Measurements from ENCODE around the gene ADAM19. TPM values are rescaled to one million over a fixed set of nuclear protein-coding genes. Genes with fewer than 3 reads are reported as not detected.

ADAM19 gene
- total and polyA plus RNA-seq, 7 experiments from 2014 or later, result 0.10 to 410 (median 0.86) TPM

DNA sequence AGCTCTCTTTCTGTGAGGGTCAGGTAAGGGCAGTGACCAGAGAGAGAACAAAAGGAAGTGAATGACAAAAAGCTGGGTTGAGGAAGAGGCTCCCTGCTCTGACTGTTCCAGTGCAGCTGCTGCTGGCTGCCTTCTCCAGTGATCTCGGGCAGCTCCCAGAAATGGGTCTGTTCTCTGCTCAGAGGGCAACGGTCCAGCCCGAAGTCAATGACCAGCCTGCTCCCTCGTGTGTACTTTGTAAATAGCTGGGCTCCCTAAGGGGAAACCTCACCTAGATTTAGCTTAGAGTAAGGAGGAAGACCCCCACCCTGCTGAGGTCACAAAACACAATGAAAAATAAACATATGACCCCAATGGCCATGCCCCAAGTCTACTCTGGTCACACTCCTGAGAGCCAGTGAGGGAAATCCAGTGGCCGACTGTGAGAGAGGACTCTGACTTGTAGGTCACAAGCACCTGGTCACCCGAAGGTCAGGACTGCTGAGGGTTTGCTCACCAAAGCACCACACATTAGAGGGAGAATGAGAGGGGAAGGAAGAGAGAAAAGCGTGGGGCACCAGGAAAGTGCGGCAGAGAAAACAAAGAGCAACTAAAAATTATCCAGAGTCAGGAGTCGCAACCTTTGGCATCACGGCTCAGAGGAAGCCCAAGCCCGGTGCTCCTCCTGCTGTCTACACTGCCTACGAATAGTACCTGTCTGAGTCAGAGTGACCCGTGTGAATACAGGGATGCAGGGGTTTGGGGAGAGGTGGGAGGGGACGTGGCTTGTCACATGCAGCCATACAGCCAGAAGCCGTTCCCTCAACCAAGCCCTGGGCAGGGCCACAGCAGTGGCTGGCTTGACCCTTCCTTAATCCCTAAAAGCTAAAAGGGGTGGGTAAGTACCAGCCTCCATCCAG, 95.7 kb downstream of the ADAM19 start:
- Mint-ChIP-seq H3K4me3 (peak overlapping the region in 1 of 10 donors; percentile 60), H3K36me3 (peaks cover 0 to 78% (median 0%) of the 10 kb centered on the region in 5 donors), H3K4me1 (peaks cover 0 to 85% (median 0%) of the 10 kb centered on the region in 7 donors), H3K9me3 (peaks cover 0 to 3% (median 0%) of the 10 kb centered on the region in 11 donors), H3K27ac (peak overlapping the region in 2 of 9 donors; percentile 36 to 79), H3K27me3 (no peaks in the 10 kb centered on the region)
- ChIA-PET CTCF (interaction anchor here (1.4 kb wide), 1 partner anchor 10 kb away, joined by 3 read pairs; no protein-coding TSS in a partner anchor), POLR2A (no interaction called here)
- H3K4me3 ChIP-seq (ENCODE audit: low read length), result no peak overlapping the region
- H3K9me3 ChIP-seq (ENCODE audit: control insufficient read depth in 2 of 3, low read length in 3 of 3), result no peaks in the 10 kb centered on the region
- no peak overlapping the region for H3K27ac ChIP-seq (ENCODE audit: low read depth, low read length)
- H3K27me3 ChIP-seq (ENCODE audit: control insufficient read depth in 2 of 2, insufficient read depth in 2 of 2, low read length in 2 of 2), result no peaks in the 10 kb centered on the region
- DNase-seq, result no peak
- no peak for ATAC-seq
- H3K36me3 ChIP-seq (ENCODE audit: control insufficient read depth in 2 of 3, insufficient read depth in 3 of 3, low read length in 3 of 3), result no peaks in the 10 kb centered on the region
- intact Hi-C loops (cut with micrococcal nuclease), result loop anchor here (5.0 to 10.0 kb wide), 4 partner anchors 48 to 335 kb away; partner anchors contain the start of genes LSM11 (in 1 of the 2) and MED7 (in 1 of the 2)
- no peaks in the 10 kb centered on the region for H3K4me1 ChIP-seq (ENCODE audit: control insufficient read depth in 2 of 2, insufficient read depth in 2 of 2, low read length in 2 of 2)

DNA sequence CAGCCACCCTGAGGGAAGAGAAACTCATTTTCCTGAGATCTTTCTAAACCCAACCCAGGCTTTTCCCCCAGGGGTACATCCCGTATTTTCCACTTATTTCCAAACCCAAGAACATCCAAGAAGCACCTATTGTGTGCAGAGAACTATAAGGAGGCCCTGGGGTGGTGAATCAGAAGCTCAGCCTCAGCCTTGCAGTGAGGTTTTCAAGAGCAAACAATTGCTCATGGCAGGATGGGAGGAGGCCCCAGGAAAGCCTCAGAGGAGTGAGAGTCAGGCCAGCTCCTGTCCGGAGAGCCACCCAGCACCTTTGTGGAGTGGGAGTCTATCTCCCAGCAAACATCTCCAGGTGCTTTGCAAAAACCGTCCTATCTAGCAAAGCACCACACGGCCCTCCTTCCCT, 96.4 kb downstream of the ADAM19 start:
- no peaks in the 10 kb centered on the region for H3K36me3 ChIP-seq (ENCODE audit: control insufficient read depth in 2 of 3, insufficient read depth in 3 of 3, low read length in 3 of 3)
- no peak overlapping the region for H3K27ac ChIP-seq (ENCODE audit: low read depth, low read length)
- ChIA-PET CTCF (interaction anchor here (1.4 kb wide), 1 partner anchor 9 kb away, joined by 3 read pairs; no protein-coding TSS in a partner anchor), POLR2A (no interaction called here)
- H3K27me3 Mint-ChIP-seq, result no peaks in the 10 kb centered on the region
- peak overlapping the region in 1 of 9 donors; percentile 79 for H3K27ac Mint-ChIP-seq
- ATAC-seq, result no peak
- H3K36me3 Mint-ChIP-seq, result peaks cover 0 to 76% (median 0%) of the 10 kb centered on the region in 5 donors
- H3K9me3 ChIP-seq (ENCODE audit: control insufficient read depth in 2 of 3, low read length in 3 of 3), result no peaks in the 10 kb centered on the region
- no peak for DNase-seq
- no peaks in the 10 kb centered on the region for H3K4me1 ChIP-seq (ENCODE audit: control insufficient read depth in 2 of 2, insufficient read depth in 2 of 2, low read length in 2 of 2)
- peaks cover 0 to 83% (median 0%) of the 10 kb centered on the region in 7 donors for H3K4me1 Mint-ChIP-seq
- no peaks in the 10 kb centered on the region for H3K27me3 ChIP-seq (ENCODE audit: control insufficient read depth in 2 of 2, insufficient read depth in 2 of 2, low read length in 2 of 2)
- peak overlapping the region in 1 of 10 donors; percentile 60 for H3K4me3 Mint-ChIP-seq
- intact Hi-C loops (cut with micrococcal nuclease), result loop anchor here (5.0 to 10.0 kb wide), 4 partner anchors 47 to 334 kb away; partner anchors contain the start of genes LSM11 (in 1 of the 2) and MED7 (in 1 of the 2)
- peaks cover 0 to 3% (median 0%) of the 10 kb centered on the region in 11 donors for H3K9me3 Mint-ChIP-seq
- no peak overlapping the region for H3K4me3 ChIP-seq (ENCODE audit: low read length)

DNA sequence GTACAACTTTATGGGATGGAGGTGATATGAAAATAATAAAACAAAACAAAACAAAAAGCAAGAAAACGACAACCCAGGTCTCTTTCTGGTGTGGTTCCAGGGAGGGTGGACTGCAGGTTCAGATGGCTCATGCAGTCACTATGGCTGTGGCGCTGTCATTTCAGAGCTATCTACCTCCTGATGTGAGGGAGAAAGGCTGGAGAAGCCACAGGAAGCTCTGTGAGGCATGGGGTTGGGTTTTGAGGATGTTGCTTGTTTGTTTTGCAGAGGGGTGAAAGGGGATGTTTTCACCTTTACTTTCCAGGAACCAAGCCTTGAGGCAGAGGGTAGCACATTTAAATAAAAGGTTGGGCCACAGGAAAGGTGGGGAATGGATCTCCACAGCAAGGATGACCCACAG, 96.8 kb downstream of the ADAM19 start:
- POLR2A ChIA-PET, result no interaction called here
- Histone ChIP-seq H3K9me3 (ENCODE audit: control insufficient read depth in 2 of 3, low read length in 3 of 3) (no peaks in the 10 kb centered on the region), H3K27me3 (ENCODE audit: control insufficient read depth in 2 of 2, insufficient read depth in 2 of 2, low read length in 2 of 2) (no peaks in the 10 kb centered on the region), H3K4me3 (ENCODE audit: low read length) (no peak overlapping the region), H3K4me1 (ENCODE audit: control insufficient read depth in 2 of 2, insufficient read depth in 2 of 2, low read length in 2 of 2) (no peaks in the 10 kb centered on the region), H3K27ac (ENCODE audit: low read depth, low read length) (no peak overlapping the region), H3K36me3 (ENCODE audit: control insufficient read depth in 2 of 3, insufficient read depth in 3 of 3, low read length in 3 of 3) (no peaks in the 10 kb centered on the region)
- ATAC-seq (no peak), DNase-seq (no peak)
- CTCF ChIA-PET, result interaction anchor here (1.4 kb wide), 1 partner anchor 9 kb away, joined by 3 read pairs; no protein-coding TSS in a partner anchor
- intact Hi-C loops (cut with micrococcal nuclease), result loop anchor here (5.0 to 10.0 kb wide), 4 partner anchors 46 to 334 kb away; partner anchors contain the start of genes LSM11 (in 1 of the 2) and MED7 (in 1 of the 2)
- Mint-ChIP-seq H3K27ac (peak overlapping the region in 1 of 9 donors; percentile 79), H3K36me3 (peaks cover 0 to 74% (median 0%) of the 10 kb centered on the region in 5 donors), H3K4me3 (peak overlapping the region in 1 of 10 donors; percentile 60), H3K9me3 (peaks cover 0 to 3% (median 0%) of the 10 kb centered on the region in 11 donors), H3K27me3 (no peaks in the 10 kb centered on the region), H3K4me1 (peaks cover 0 to 83% (median 0%) of the 10 kb centered on the region in 7 donors)

DNA sequence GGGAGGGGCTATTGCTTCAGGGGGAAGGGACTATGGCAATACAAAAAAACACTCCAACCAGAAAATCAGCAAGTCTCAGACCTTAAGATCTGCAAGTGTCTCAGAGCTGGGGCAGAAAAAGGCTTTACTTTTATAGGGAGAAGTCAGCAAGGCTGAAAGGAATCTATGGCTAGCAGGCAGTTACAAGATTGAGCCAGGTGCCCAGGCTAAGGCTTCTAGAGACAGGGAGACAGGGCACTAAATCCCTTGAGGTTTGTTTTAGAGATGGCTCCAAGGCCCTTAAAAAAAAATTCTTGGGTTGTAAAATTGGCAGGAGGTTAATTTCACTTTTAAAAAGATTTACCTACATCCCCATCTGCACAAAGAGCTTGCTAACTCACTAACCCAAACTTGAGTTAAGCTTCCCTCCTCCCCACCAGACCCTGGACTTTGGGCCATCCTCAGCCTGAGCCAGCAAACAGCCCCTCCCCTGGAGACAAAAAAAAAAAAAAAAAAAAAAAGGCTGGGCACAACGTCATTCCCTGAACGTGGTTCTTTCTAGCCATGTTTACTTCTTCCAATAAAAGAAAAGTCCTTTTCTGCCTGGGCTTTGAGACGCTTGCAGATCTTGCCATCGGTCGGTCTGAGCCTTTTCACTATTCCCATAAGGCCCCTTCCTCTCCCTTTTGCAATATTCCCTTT, 97.6 kb downstream of the ADAM19 start:
- Histone ChIP-seq H3K9me3 (ENCODE audit: control insufficient read depth in 2 of 3, low read length in 3 of 3) (no peaks in the 10 kb centered on the region), H3K36me3 (ENCODE audit: control insufficient read depth in 2 of 3, insufficient read depth in 3 of 3, low read length in 3 of 3) (no peaks in the 10 kb centered on the region), H3K4me3 (ENCODE audit: low read length) (no peak overlapping the region), H3K27ac (ENCODE audit: low read depth, low read length) (no peak overlapping the region), H3K4me1 (ENCODE audit: control insufficient read depth in 2 of 2, insufficient read depth in 2 of 2, low read length in 2 of 2) (no peaks in the 10 kb centered on the region), H3K27me3 (ENCODE audit: control insufficient read depth in 2 of 2, insufficient read depth in 2 of 2, low read length in 2 of 2) (no peaks in the 10 kb centered on the region)
- ATAC-seq, result no peak
- Mint-ChIP-seq H3K27ac (peak overlapping the region in 2 of 9 donors; percentile 36 to 79), H3K4me1 (peaks cover 0 to 86% (median 0%) of the 10 kb centered on the region in 7 donors), H3K9me3 (peaks cover 0 to 3% (median 0%) of the 10 kb centered on the region in 11 donors), H3K36me3 (peaks cover 0 to 74% (median 0%) of the 10 kb centered on the region in 5 donors), H3K4me3 (peak overlapping the region in 1 of 10 donors; percentile 60), H3K27me3 (no peaks in the 10 kb centered on the region)
- ChIA-PET CTCF (interaction anchor here (1.4 kb wide), 1 partner anchor 8 kb away, joined by 3 read pairs; no protein-coding TSS in a partner anchor), POLR2A (interaction anchor here (0.6 kb wide), 1 partner anchor 248 kb away, joined by 5 read pairs; no protein-coding TSS in a partner anchor)
- DNase-seq, result no peak
- intact Hi-C loops (cut with micrococcal nuclease), result loop anchor here (1.0 to 10.0 kb wide), 6 partner anchors 46 to 333 kb away; partner anchors contain the start of genes LSM11 (in 1 of the 2) and MED7 (in 1 of the 2)

DNA sequence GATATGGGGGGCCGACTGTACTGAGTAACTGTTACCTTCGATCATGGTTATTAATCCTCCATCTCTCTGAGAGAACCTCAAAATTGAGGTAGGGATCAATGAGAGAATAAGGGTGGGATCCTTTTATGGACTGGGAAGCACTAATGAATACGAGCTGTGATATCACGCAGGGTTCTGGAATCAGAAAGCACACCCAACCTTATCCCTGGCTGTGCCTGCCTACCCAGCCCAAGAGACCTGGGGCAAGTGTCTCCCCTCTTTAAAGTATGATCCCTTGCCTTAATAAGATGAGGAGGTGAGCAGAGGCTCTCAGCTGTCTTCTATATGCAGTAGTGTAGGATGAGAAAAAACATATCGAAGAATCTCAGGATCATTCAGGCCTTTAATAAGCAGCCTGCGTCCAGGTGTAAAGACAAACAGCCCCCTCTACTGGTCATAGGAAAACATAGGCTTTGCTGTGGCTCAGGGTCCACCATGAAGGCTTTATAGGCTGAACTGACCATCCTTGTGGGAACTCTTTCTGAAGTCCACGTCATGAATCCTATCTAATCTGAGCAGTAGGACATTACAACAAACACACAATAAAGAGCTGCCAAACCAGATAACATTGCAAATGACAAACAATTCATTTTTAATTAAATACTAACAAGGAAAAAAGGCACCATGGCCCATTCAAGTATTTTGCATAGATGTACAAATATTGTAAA, 98.7 kb downstream of the ADAM19 start:
- H3K27ac ChIP-seq (ENCODE audit: low read depth, low read length), result no peak overlapping the region
- intact Hi-C loops (cut with micrococcal nuclease), result loop anchor here (1.0 to 10.0 kb wide), 6 partner anchors 45 to 332 kb away; partner anchors contain the start of genes LSM11 (in 1 of the 2) and MED7 (in 1 of the 2)
- Mint-ChIP-seq H3K27me3 (no peaks in the 10 kb centered on the region), H3K36me3 (peaks cover 0 to 72% (median 0%) of the 10 kb centered on the region in 5 donors), H3K27ac (peak overlapping the region in 1 of 9 donors; percentile 56), H3K9me3 (peaks cover 0 to 4% (median 0%) of the 10 kb centered on the region in 11 donors), H3K4me1 (peaks cover 0 to 79% (median 0%) of the 10 kb centered on the region in 7 donors), H3K4me3 (no peak overlapping the region)
- no peaks in the 10 kb centered on the region for H3K36me3 ChIP-seq (ENCODE audit: control insufficient read depth in 2 of 3, insufficient read depth in 3 of 3, low read length in 3 of 3)
- no peaks in the 10 kb centered on the region for H3K4me1 ChIP-seq (ENCODE audit: control insufficient read depth in 2 of 2, insufficient read depth in 2 of 2, low read length in 2 of 2)
- ChIA-PET POLR2A (no interaction called here), CTCF (interaction anchor here (1.0 kb wide), 1 partner anchor 329 kb away, joined by 3 read pairs; no protein-coding TSS in a partner anchor)
- ATAC-seq (peak; percentile 60), DNase-seq (peak in 5 of 9 donors; percentile 14 to 34 (median 17))
- H3K9me3 ChIP-seq (ENCODE audit: control insufficient read depth in 2 of 3, low read length in 3 of 3), result no peaks in the 10 kb centered on the region
- no peak overlapping the region for H3K4me3 ChIP-seq (ENCODE audit: low read length)
- no peaks in the 10 kb centered on the region for H3K27me3 ChIP-seq (ENCODE audit: control insufficient read depth in 2 of 2, insufficient read depth in 2 of 2, low read length in 2 of 2)
